ENCODE results near the gene FBXL17.

DNA sequence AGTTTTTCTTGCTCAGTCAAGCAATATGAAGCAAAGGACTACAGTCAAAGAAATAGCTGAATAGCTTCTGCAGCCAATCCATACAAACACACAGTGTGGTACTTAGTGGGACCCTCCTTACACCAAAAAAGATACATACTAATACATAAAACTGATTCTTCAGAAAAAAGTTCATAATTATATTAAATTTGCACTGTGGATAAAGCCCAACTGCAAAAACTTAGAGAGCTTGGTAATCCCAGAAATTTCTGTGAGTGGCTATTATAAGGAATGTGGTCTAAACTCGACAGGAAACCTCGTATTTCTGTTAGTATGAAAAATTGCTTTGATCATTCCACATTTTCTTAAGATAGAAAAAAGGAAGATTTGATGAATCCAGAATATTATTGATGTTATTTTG is 245.4 kb downstream of the FBXL17 start:
- no peak for TF ChIP-seq NFYC (CRISPR knock-in tag; IDR thresholded peaks at IDR 0.05)
- TF ChIP-seq, protein P1, sequence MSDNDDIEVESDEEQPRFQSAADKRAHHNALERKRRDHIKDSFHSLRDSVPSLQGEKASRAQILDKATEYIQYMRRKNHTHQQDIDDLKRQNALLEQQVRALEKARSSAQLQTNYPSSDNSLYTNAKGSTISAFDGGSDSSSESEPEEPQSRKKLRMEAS (IDR thresholded peaks at IDR 0.05), result no peak
